HK-2 (cell line): ENCODE data around the gene RHOC.

Experiments
- DNase-seq: peaks from one replicate; pipeline ENCODE4 v3.0.0-alpha.2; 2018; ENCODE audit not compliant: unreplicated experiment

RHOC gene

GRCh38 chr1:112717263-112717873 is 10.4 kb upstream of the RHOC start:
- no peak for DNase-seq

- peak; percentile 89 for DNase-seq
Measured at GRCh38 chr1:112716133-112716720, 9.3 kb upstream of the RHOC start.

GRCh38 chr1:112715264-112716053 is 8.5 kb upstream of the RHOC start, which contains the start of gene PPM1J:
TSS of gene PPM1J (minus strand) at chr1:112715332. CDS start at chr1:112715301, 31 bp downstream.
- peak; percentile 96 for DNase-seq

GRCh38 chr1:112714313-112715263 is 7.7 kb upstream of the RHOC start:
- DNase-seq: no peak

- no peak for DNase-seq
Measured at GRCh38 chr1:112713466-112714312, 6.8 kb upstream of the RHOC start.

GRCh38 chr1:112712701-112713128 is 5.8 kb upstream of the RHOC start:
- no peak for DNase-seq

DNA sequence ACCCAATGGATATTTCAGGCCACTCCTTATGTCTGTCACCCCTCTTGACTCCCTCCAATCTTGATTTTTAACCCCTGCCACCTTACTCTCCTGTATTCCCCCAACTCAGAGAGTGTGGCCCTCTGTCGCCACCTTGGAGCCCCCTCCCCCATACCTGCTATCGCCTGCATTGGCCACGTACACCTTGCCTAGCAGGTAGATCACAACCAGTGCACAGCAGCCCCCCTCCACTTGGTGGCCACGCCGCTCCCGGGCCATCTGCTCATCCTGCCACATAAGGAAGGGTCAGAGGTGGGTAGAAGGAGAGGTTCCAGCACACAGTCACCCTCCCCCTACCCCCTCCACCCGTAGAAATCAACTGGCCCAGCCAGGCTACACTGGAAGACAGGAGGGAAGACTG is 5.3 kb upstream of the RHOC start:
- no peak for DNase-seq

GRCh38 chr1:112711670-112712069 is 4.7 kb upstream of the RHOC start:
- no peak for DNase-seq

GRCh38 chr1:112711041-112711440 is 4.1 kb upstream of the RHOC start:
- no peak for DNase-seq

DNA sequence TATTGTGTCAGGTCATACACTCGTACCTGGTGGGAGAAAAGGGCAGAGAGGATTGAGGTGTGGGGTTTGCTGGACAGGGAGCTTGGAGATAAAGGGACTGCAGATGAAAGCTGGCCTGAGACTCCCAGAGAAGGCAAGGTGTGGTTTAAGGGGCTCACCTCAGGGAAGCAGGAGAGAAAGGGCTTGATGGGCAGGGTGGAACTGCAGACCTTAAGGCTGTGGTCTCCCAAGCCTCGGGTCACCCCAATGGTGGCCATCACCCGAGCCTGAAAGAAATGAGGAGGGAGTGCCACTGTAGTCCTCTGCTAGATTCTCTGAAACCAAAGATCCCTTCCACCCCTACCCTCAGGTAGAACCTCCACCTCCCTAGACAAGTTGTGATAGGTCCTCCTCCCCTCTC is 3.7 kb upstream of the RHOC start:
- DNase-seq: no peak

- DNase-seq: no peak
Measured at GRCh38 chr1:112710159-112710558, 3.2 kb upstream of the RHOC start.

- no peak for DNase-seq
Measured at GRCh38 chr1:112708489-112708888, 1.6 kb upstream of the RHOC start.

GRCh38 chr1:112708002-112708448 is 1.1 kb upstream of the RHOC start:
- DNase-seq: no peak

DNA sequence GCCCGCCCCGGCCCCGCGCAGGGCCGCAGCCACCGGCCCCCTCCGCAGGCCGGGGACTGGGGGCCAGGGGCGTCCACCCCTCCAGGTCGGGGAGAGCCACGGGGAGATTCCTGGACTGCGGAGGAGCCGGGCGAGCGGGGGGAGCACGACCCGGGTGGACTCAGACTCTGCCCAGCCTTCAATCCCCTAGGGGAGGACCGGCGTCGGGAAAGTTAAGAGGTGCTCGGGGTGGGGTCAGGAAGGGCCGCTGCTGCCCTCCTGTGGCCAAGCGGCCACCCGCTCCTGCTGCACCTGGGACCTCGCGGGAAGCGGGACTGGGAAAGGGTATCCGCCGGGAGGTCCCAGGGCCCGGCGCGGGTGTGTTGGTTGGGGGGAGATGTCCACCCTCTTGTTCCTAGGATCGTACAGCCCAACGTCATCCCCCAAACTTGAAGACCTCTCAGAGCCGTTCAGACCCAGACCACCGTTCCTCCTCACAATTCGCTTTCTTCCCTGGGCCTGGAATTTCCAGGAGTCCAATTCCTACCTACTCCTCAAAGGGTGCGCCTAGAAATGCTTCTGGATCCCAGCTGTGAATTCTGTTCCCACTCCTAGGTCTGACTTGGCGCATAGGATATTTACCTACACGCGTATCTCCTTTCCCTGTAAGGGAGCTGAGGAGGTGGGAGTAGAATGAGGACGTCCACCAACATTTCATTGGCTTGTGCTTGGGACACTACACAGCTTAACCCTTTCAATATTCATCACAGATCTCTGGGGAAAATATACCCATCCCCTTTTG is 484 bp upstream of the RHOC start:
- DNase-seq: peak; percentile 89

- DNase-seq: peak; percentile 97
Measured at GRCh38 chr1:112704934-112705627, 1.8 kb downstream of the RHOC start.

DNA sequence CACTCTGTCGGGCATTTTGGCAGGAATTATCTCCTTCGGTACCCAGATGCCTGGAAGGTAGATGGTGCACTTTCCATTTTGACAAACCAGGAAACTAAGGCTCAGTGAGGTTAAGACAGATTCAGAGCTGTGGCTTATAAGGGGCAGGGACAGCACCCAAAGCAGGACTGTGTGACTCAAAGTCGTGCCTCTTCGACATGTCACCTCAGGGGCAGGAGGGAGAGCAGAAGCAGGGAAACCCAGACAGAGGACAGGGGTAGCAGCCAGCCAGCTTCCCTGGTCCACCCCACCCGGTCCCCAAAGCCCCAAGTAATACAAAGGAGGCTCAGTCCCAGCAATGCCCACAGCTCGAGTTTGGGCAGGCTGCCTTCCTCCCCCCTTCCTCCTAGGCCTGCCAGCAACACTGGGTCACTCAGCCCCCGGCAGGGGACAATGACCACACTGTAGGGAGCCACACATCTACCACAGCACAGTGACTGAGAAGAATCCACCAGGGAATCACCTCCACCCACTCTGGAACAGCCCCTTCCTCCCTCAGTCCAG is 2.5 kb downstream of the RHOC start:
- DNase-seq: no peak

DNA sequence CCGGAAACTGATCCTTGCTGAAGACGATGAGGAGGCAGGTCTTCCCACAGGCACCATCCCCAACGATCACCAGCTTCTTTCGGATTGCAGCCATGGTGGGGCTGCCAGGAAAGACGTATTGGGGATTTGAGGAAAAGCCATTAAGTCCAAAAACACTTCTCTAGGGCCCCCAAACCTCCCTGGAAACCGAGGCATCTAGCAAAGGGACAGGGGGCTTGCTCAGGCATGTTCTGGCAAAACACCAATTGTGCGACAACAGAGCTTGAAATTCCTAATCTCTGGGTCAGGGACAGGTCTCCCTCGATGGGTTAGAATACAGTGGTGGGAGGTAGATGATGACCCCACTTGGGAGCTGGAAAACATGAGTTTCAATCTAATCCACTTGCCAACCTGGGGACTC is 3.2 kb downstream of the RHOC start:
- DNase-seq: no peak

- no peak for DNase-seq
Measured at GRCh38 chr1:112702420-112703261, 4.3 kb downstream of the RHOC start.
